CD14-positive monocyte (primary cell): ENCODE results near the gene DRC3. TPM values are rescaled to one million over a fixed set of nuclear protein-coding genes. Genes with fewer than 3 reads are reported as not detected.

Experiments
- DNase-seq, 3 donors: peaks; one replicate each; pipeline ENCODE4 v3.0.0-alpha.2; 2011 to 2022
- H2AFZ ChIP-seq: 2 replicates; pipeline ENCODE4 v1.6.0; 2012; ENCODE audit warnings: mild to moderate bottlenecking, low read depth, low read length, inconsistent platforms; ENCODE audit not compliant: insufficient read depth, poor library complexity, severe bottlenecking
- H3K27ac ChIP-seq, 2 donors: 1 replicate in 1 of 2; 2 replicates in 1 of 2; pipeline ENCODE4 v1.5.1; 2012 to 2013; ENCODE audit warnings: low read length in 2 of 2, control low read depth in 1 of 2, inconsistent platforms in 1 of 2, low read depth in 1 of 2, mild to moderate bottlenecking in 1 of 2
- H3K27me3 ChIP-seq, 2 donors: one replicate each; pipeline versions ENCODE4 v1.6.0 to v1.6.1; 2011 to 2013; ENCODE audit warnings: low read length in 2 of 2; ENCODE audit not compliant: control insufficient read depth in 2 of 2, insufficient read depth in 2 of 2
- H3K36me3 ChIP-seq, 2 donors: replicated peaks in 1 of 2; 1 replicate in 1 of 2; 2 replicates in 1 of 2; pipeline versions ENCODE4 v1.5.1 to v1.6.1; 2012 to 2013; ENCODE audit warnings: low read length in 2 of 2, control low read depth in 1 of 2, inconsistent platforms in 1 of 2, mild to moderate bottlenecking in 1 of 2; ENCODE audit not compliant: insufficient read depth in 2 of 2, control insufficient read depth in 1 of 2
- H3K4me1 ChIP-seq, 2 donors: 1 replicate in 1 of 2; 2 replicates in 1 of 2; pipeline versions ENCODE4 v1.5.1 to v1.6.1; 2012 to 2013; ENCODE audit warnings: low read length in 2 of 2, control low read depth in 1 of 2, inconsistent platforms in 1 of 2, mild to moderate bottlenecking in 1 of 2, moderate library complexity in 1 of 2; ENCODE audit not compliant: insufficient read depth in 2 of 2, control insufficient read depth in 1 of 2
- H3K4me2 ChIP-seq: replicated peaks from 2 replicates; pipeline ENCODE3; 2012; ENCODE audit warnings: low read length, moderate library complexity, mild to moderate bottlenecking; ENCODE audit not compliant: poor library complexity, severe bottlenecking; ENCODE audit errors: extremely low read depth
- H3K4me3 ChIP-seq, 3 experiments: fragments of 200-600 bp in 1 of 3; sonication (generic) in 1 of 3; replicated peaks in 1 of 3; 1 replicate in 2 of 3; 2 replicates in 1 of 3; pipeline ENCODE4 v1.5.1; 2011 to 2013; ENCODE audit warnings: low read length in 3 of 3, mild to moderate bottlenecking in 3 of 3, control low read depth in 2 of 3, low read depth in 2 of 3, inconsistent platforms in 1 of 3, moderate library complexity in 1 of 3
- H3K79me2 ChIP-seq: 2 replicates; pipeline ENCODE4 v1.6.0; 2012; ENCODE audit warnings: mild to moderate bottlenecking, control low read depth, inconsistent platforms, low read length, moderate library complexity; ENCODE audit not compliant: insufficient read depth
- H3K9ac ChIP-seq: 2 replicates; pipeline ENCODE4 v1.6.0; 2017; ENCODE audit warnings: low read length, mild to moderate bottlenecking; ENCODE audit not compliant: insufficient read depth, poor library complexity, severe bottlenecking
- H3K9me3 ChIP-seq, 2 donors: replicated peaks in 1 of 2; 1 replicate in 1 of 2; 2 replicates in 1 of 2; pipeline versions ENCODE4 v1.5.1 to v1.6.1; 2012 to 2013; ENCODE audit warnings: low read length in 2 of 2, control low read depth in 1 of 2; ENCODE audit not compliant: control insufficient read depth in 1 of 2, insufficient read depth in 1 of 2
- H4K20me1 ChIP-seq: 2 replicates; pipeline ENCODE4 v1.6.0; 2012; ENCODE audit warnings: mild to moderate bottlenecking, low read length, control low read depth, moderate library complexity; ENCODE audit not compliant: insufficient read depth
- H3K27ac Mint-ChIP-seq, 7 donors: one replicate each; pipeline ENCODE4 v1.8.0; 2020; ENCODE audit warnings: mild to moderate bottlenecking in 7 of 7, mixed read lengths in 7 of 7, moderate library complexity in 6 of 7, inconsistent platforms in 2 of 7
- H3K27me3 Mint-ChIP-seq, 3 donors: one replicate each; pipeline ENCODE4 v1.8.0; 2021 to 2022; ENCODE audit warnings: low read depth in 3 of 3, mild to moderate bottlenecking in 3 of 3, mixed read lengths in 3 of 3, moderate library complexity in 3 of 3, inconsistent platforms in 1 of 3
- H3K36me3 Mint-ChIP-seq, 2 donors: one replicate each; pipeline ENCODE4 v1.8.0; 2020; ENCODE audit warnings: mixed read lengths in 2 of 2, inconsistent platforms in 1 of 2, mild to moderate bottlenecking in 1 of 2
- H3K4me1 Mint-ChIP-seq: one replicate; pipeline ENCODE4 v1.8.0; 2020; ENCODE audit warnings: mild to moderate bottlenecking, mixed read lengths
- H3K4me3 Mint-ChIP-seq, 2 donors: one replicate each; pipeline ENCODE4 v1.8.0; 2020; ENCODE audit warnings: mild to moderate bottlenecking in 2 of 2, mixed read lengths in 2 of 2, moderate library complexity in 1 of 2
- H3K9me3 Mint-ChIP-seq, 7 donors: one replicate each; pipeline ENCODE4 v1.8.0; 2020 to 2022; ENCODE audit warnings: mixed read lengths in 7 of 7, mild to moderate bottlenecking in 6 of 7, moderate library complexity in 6 of 7, inconsistent platforms in 2 of 7
- WGBS: methylation state at CpG from one replicate; pipeline ENCODE4 v1.1.5; 2013; ENCODE audit warnings: missing lambda C conversion rate; ENCODE audit not compliant: insufficient coverage; 5-methylcytosine and 5-hydroxymethylcytosine counted together
- intact Hi-C, 2 donors: fragments of 100-400 bp; cut with micrococcal nuclease; formaldehyde crosslinking; loops; one replicate each; pipeline versions ENCODE4 v1.15.0 to v1.15.1; 2023
- polyA plus RNA-seq, 3 donors: library from polyadenylated mRNA; depleted of rRNA in 1 of 3; unstranded in 2 of 3; stranded (reverse) in 1 of 3; fragments of 300-500 nt in 2 of 3; fragments of >200 nt in 1 of 3; fragmentation: Illumina TruSeq in 2 of 3; gene quantifications; 1 replicate in 2 of 3; 2 replicates in 1 of 3; pipeline ENCODE4 v1.2.3, GENCODE V29; 2012 to 2021
- TF ChIP-seq, protein P1 (sequence below): fragments of 200-600 bp; IDR thresholded peaks from one replicate; pipeline ENCODE4 v1.8.0; 2022; ENCODE audit warnings: antibody characterized with exemption, mild to moderate bottlenecking

Gene DRC3
- polyA plus RNA-seq, 3 donors: 0.23 to 0.58 (median 0.39) TPM

DNA sequence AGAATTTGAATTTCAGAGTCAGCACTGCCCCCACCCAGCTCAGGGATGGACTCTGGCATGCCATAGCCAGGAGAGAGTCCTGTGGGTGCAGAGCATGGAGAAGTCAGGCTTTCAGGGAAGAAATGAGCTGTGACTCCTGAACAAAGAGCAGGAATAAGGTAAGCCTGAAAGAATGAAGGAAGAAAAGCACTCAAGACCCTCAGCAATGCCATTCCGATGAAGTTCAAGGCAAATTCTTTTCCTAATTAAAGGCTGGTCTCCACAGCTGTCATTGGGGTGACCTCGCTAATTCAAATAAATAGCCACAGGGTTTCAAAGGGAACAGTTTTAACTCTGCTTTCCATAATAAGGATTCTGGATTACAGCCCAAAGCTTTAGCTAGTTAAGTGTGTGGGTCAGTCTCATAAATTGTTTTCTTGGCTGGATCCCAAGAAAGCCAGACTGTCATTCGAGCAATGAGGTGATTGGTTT lies 32.2 kb upstream of the DRC3 start:
- no peak overlapping the region for H3K4me2 ChIP-seq
- Mint-ChIP-seq H3K36me3 (peaks cover 5 to 11% of the 10 kb centered on the region in 2 donors), H3K27ac (no peak overlapping the region), H3K4me3 (no peak overlapping the region), H3K4me1 (peaks cover 44% of the 10 kb centered on the region), H3K9me3 (peaks cover 0 to 3% (median 0%) of the 10 kb centered on the region in 7 donors), H3K27me3 (no peaks in the 10 kb centered on the region)
- H3K36me3 ChIP-seq: no peaks in the 10 kb centered on the region
- H3K79me2 ChIP-seq: peaks cover 46% of the 10 kb centered on the region
- no peak overlapping the region for H3K9ac ChIP-seq
- intact Hi-C loops: no loop called here
- WGBS: 100% methylated on average over 1 of the region's 3 CpGs
- peaks cover 42% of the 10 kb centered on the region for H4K20me1 ChIP-seq
- no peak overlapping the region for H3K4me3 ChIP-seq
- peaks cover 25 to 28% of the 10 kb centered on the region in 2 donors for H3K4me1 ChIP-seq
- H3K27me3 ChIP-seq: no peaks in the 10 kb centered on the region
- no peak for DNase-seq
- no peaks in the 10 kb centered on the region for H3K9me3 ChIP-seq
- no peak overlapping the region for H3K27ac ChIP-seq
- no peak overlapping the region for H2AFZ ChIP-seq
- TF ChIP-seq, protein P1, sequence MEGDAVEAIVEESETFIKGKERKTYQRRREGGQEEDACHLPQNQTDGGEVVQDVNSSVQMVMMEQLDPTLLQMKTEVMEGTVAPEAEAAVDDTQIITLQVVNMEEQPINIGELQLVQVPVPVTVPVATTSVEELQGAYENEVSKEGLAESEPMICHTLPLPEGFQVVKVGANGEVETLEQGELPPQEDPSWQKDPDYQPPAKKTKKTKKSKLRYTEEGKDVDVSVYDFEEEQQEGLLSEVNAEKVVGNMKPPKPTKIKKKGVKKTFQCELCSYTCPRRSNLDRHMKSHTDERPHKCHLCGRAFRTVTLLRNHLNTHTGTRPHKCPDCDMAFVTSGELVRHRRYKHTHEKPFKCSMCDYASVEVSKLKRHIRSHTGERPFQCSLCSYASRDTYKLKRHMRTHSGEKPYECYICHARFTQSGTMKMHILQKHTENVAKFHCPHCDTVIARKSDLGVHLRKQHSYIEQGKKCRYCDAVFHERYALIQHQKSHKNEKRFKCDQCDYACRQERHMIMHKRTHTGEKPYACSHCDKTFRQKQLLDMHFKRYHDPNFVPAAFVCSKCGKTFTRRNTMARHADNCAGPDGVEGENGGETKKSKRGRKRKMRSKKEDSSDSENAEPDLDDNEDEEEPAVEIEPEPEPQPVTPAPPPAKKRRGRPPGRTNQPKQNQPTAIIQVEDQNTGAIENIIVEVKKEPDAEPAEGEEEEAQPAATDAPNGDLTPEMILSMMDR: no peak

DNA sequence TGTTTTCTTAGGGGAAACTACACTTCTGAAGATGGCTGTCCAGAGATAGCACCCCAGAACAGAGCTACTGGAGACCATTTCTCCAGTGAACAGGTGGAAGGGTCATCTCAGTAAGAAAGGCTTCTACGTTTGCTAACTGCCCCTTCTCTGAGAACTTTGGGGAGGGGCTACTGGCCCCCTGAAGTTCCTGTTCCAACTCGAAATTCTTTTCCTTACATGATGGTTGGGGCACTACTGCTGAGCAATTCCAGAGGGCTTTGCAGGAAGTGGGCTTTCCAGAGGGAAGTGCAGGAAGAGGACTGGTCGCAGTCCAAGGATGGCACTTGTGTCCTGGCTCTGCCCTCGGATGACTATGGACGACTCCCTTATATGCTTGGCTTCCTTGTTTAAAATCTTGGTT lies 31.6 kb upstream of the DRC3 start:
- H3K4me1 Mint-ChIP-seq: peaks cover 41% of the 10 kb centered on the region

More for the DNA sequence above, 31.6 kb upstream of the DRC3 start:
- no peaks in the 10 kb centered on the region for H3K27me3 Mint-ChIP-seq
- Histone ChIP-seq H3K79me2 (peaks cover 46% of the 10 kb centered on the region), H3K36me3 (no peaks in the 10 kb centered on the region), H3K4me1 (peaks cover 23 to 25% of the 10 kb centered on the region in 2 donors), H4K20me1 (peaks cover 38% of the 10 kb centered on the region), H3K4me3 (no peak overlapping the region), H3K9ac (no peak overlapping the region), H3K9me3 (no peaks in the 10 kb centered on the region), H3K27ac (no peak overlapping the region), H3K27me3 (no peaks in the 10 kb centered on the region), H3K4me2 (no peak overlapping the region), H2AFZ (no peak overlapping the region)
- no peak overlapping the region for H3K27ac Mint-ChIP-seq
- DNase-seq: no peak
- H3K9me3 Mint-ChIP-seq: peaks cover 0 to 3% (median 0%) of the 10 kb centered on the region in 7 donors
- H3K4me3 Mint-ChIP-seq: no peak overlapping the region
- intact Hi-C loops: no loop called here
- TF ChIP-seq, protein P1: no peak
- H3K36me3 Mint-ChIP-seq: peaks cover 5 to 11% of the 10 kb centered on the region in 2 donors
- WGBS: 84% methylated on average over 4 of the region's 5 CpGs
